Activated CD4-positive, alpha-beta T cell treated with anti-CD3 and anti-CD28 coated beads, Interleukin-2, amount 10 ng/mL, durations not matched to agents 24 days and 14 days (primary cell): ENCODE measurements around the gene SLC16A2. TPM values are rescaled to one million over a fixed set of nuclear protein-coding genes. Genes with fewer than 3 reads are reported as not detected.

ENCODE experiments used
- DNase-seq: peaks from one replicate; pipeline ENCODE4 v3.0.0; 2022
- H3K27ac Mint-ChIP-seq: one replicate; pipeline ENCODE4 v1.8.0; 2022; ENCODE audit warnings: mild to moderate bottlenecking, mixed read lengths
- H3K27me3 Mint-ChIP-seq: one replicate; pipeline ENCODE4 v1.8.0; 2022; ENCODE audit warnings: mixed read lengths
- H3K36me3 Mint-ChIP-seq: one replicate; pipeline ENCODE4 v1.8.0; 2022; ENCODE audit warnings: low read depth, mild to moderate bottlenecking, mixed read lengths
- H3K4me1 Mint-ChIP-seq: one replicate; pipeline ENCODE4 v1.8.0; 2021; ENCODE audit warnings: mixed read lengths
- H3K4me3 Mint-ChIP-seq: one replicate; pipeline ENCODE4 v1.8.0; 2022; ENCODE audit warnings: mild to moderate bottlenecking, moderate library complexity, mixed read lengths
- H3K9me3 Mint-ChIP-seq: one replicate; pipeline ENCODE4 v1.8.0; 2021; ENCODE audit warnings: mixed read lengths
- intact Hi-C: fragments of 100-400 bp; cut with micrococcal nuclease; formaldehyde crosslinking; loops from one replicate; pipeline ENCODE4 v1.15.1; 2023
- total RNA-seq: library from RNA; stranded (reverse); gene quantifications from 2 replicates; pipeline ENCODE4 v1.2.3, GENCODE V29; 2022

The SLC16A2 gene
- total RNA-seq, 1 donor from 2014 or later = 0.58 TPM

GRCh38 chrX:74523870-74524735, 102.8 kb downstream of the SLC16A2 start:
- intact Hi-C loops = no loop called here
- Mint-ChIP-seq H3K4me1 (no peaks in the 10 kb centered on the region), H3K36me3 (no peaks in the 10 kb centered on the region), H3K27me3 (no peaks in the 10 kb centered on the region), H3K9me3 (no peaks in the 10 kb centered on the region), H3K27ac (no peak overlapping the region), H3K4me3 (no peak overlapping the region)
- no peak for DNase-seq

- intact Hi-C loops = no loop called here
- Mint-ChIP-seq H3K36me3 (no peaks in the 10 kb centered on the region), H3K4me3 (no peak overlapping the region), H3K4me1 (no peaks in the 10 kb centered on the region), H3K9me3 (no peaks in the 10 kb centered on the region), H3K27me3 (no peaks in the 10 kb centered on the region), H3K27ac (no peak overlapping the region)
- no peak for DNase-seq
Observed at GRCh38 chrX:74525116-74525515, 103.8 kb downstream of the SLC16A2 start.

- Mint-ChIP-seq H3K4me1 (no peaks in the 10 kb centered on the region), H3K4me3 (no peak overlapping the region), H3K36me3 (no peaks in the 10 kb centered on the region), H3K9me3 (no peaks in the 10 kb centered on the region), H3K27me3 (no peaks in the 10 kb centered on the region), H3K27ac (no peak overlapping the region)
- no peak for DNase-seq
- intact Hi-C loops = no loop called here
Observed at GRCh38 chrX:74526764-74527163, 105.5 kb downstream of the SLC16A2 start.

- intact Hi-C loops = no loop called here
- DNase-seq = no peak
- no peaks in the 10 kb centered on the region for H3K36me3 Mint-ChIP-seq
- H3K27me3 Mint-ChIP-seq = no peaks in the 10 kb centered on the region
- no peaks in the 10 kb centered on the region for H3K4me1 Mint-ChIP-seq
- H3K9me3 Mint-ChIP-seq = no peaks in the 10 kb centered on the region
- no peak overlapping the region for H3K27ac Mint-ChIP-seq
- no peak overlapping the region for H3K4me3 Mint-ChIP-seq
Observed at GRCh38 chrX:74527350-74527749, 106.1 kb downstream of the SLC16A2 start.

GRCh38 chrX:74529311-74529710, 108.0 kb downstream of the SLC16A2 start:
- Mint-ChIP-seq H3K4me1 (peaks cover 2% of the 10 kb centered on the region), H3K27me3 (no peaks in the 10 kb centered on the region), H3K36me3 (no peaks in the 10 kb centered on the region), H3K4me3 (no peak overlapping the region), H3K9me3 (no peaks in the 10 kb centered on the region), H3K27ac (no peak overlapping the region)
- intact Hi-C loops = no loop called here
- DNase-seq = no peak

- Mint-ChIP-seq H3K27me3 (no peaks in the 10 kb centered on the region), H3K9me3 (no peaks in the 10 kb centered on the region), H3K4me3 (no peak overlapping the region), H3K4me1 (peaks cover 5% of the 10 kb centered on the region), H3K27ac (no peak overlapping the region), H3K36me3 (no peaks in the 10 kb centered on the region)
- intact Hi-C loops = no loop called here
- no peak for DNase-seq
Observed at GRCh38 chrX:74531081-74531480, 109.8 kb downstream of the SLC16A2 start.

- H3K4me1 Mint-ChIP-seq = peaks cover 14% of the 10 kb centered on the region
- no peaks in the 10 kb centered on the region for H3K36me3 Mint-ChIP-seq
- peak; percentile 53 for DNase-seq
- peak overlapping the region; percentile 39 for H3K4me3 Mint-ChIP-seq
- intact Hi-C loops = loop anchor here (1.0 to 5.0 kb wide), 4 partner anchors 80 to 242 kb away; partner anchors contain the start of gene RLIM
- H3K27ac Mint-ChIP-seq = peak overlapping the region; percentile 74
- no peaks in the 10 kb centered on the region for H3K27me3 Mint-ChIP-seq
- H3K9me3 Mint-ChIP-seq = no peaks in the 10 kb centered on the region
Observed at GRCh38 chrX:74534569-74535038, 113.3 kb downstream of the SLC16A2 start.

GRCh38 chrX:74535086-74535407, 113.8 kb downstream of the SLC16A2 start:
- Mint-ChIP-seq H3K4me1 (peaks cover 14% of the 10 kb centered on the region), H3K36me3 (no peaks in the 10 kb centered on the region), H3K27me3 (no peaks in the 10 kb centered on the region), H3K27ac (peak overlapping the region; percentile 74), H3K9me3 (no peaks in the 10 kb centered on the region), H3K4me3 (no peak overlapping the region)
- intact Hi-C loops = loop anchor here (1.0 to 5.0 kb wide), 3 partner anchors 79 to 242 kb away; partner anchors contain the start of gene RLIM
- DNase-seq = no peak

- Mint-ChIP-seq H3K36me3 (no peaks in the 10 kb centered on the region), H3K9me3 (no peaks in the 10 kb centered on the region), H3K27me3 (no peaks in the 10 kb centered on the region), H3K27ac (peak overlapping the region; percentile 82), H3K4me1 (peaks cover 16% of the 10 kb centered on the region), H3K4me3 (peak overlapping the region; percentile 78)
- peak; percentile 74 for DNase-seq
- intact Hi-C loops = loop anchor here (1.0 to 5.0 kb wide), 3 partner anchors 79 to 243 kb away; partner anchors contain the start of gene RLIM
Observed at GRCh38 chrX:74535408-74536151, 114.3 kb downstream of the SLC16A2 start.

- Mint-ChIP-seq H3K27me3 (no peaks in the 10 kb centered on the region), H3K27ac (peak overlapping the region; percentile 82), H3K36me3 (no peaks in the 10 kb centered on the region), H3K4me3 (peak overlapping the region; percentile 78), H3K9me3 (no peaks in the 10 kb centered on the region), H3K4me1 (peaks cover 20% of the 10 kb centered on the region)
- peak; percentile 75 for DNase-seq
- intact Hi-C loops = loop anchor here (5.0 kb wide), 1 partner anchor 154 kb away; no protein-coding TSS in a partner anchor
Observed at GRCh38 chrX:74536152-74536831, 115.0 kb downstream of the SLC16A2 start.

- no peaks in the 10 kb centered on the region for H3K36me3 Mint-ChIP-seq
- peak overlapping the region; percentile 78 for H3K4me3 Mint-ChIP-seq
- intact Hi-C loops = loop anchor here (5.0 kb wide), 1 partner anchor 155 kb away; no protein-coding TSS in a partner anchor
- no peaks in the 10 kb centered on the region for H3K9me3 Mint-ChIP-seq
- peaks cover 22% of the 10 kb centered on the region for H3K4me1 Mint-ChIP-seq
- no peaks in the 10 kb centered on the region for H3K27me3 Mint-ChIP-seq
- peak overlapping the region; percentile 78 for H3K27ac Mint-ChIP-seq
- DNase-seq = no peak
Observed at GRCh38 chrX:74536832-74537371, 115.6 kb downstream of the SLC16A2 start.

GRCh38 chrX:74540635-74541249, 119.4 kb downstream of the SLC16A2 start:
- intact Hi-C loops = loop anchor here (1.0 kb wide), 2 partner anchors 39 to 89 kb away; no protein-coding TSS in a partner anchor
- no peaks in the 10 kb centered on the region for H3K36me3 Mint-ChIP-seq
- H3K27me3 Mint-ChIP-seq = no peaks in the 10 kb centered on the region
- peaks cover 16% of the 10 kb centered on the region for H3K4me1 Mint-ChIP-seq
- no peaks in the 10 kb centered on the region for H3K9me3 Mint-ChIP-seq
- no peak overlapping the region for H3K4me3 Mint-ChIP-seq
- DNase-seq = no peak
- H3K27ac Mint-ChIP-seq = peak overlapping the region; percentile 51
